H4 (cell line): Measurements from ENCODE around the gene ABCE1. TPM values are rescaled to one million over a fixed set of nuclear protein-coding genes. Genes with fewer than 3 reads are reported as not detected.
"Not testable (repeated sequence)": the region's sequence is repeated elsewhere in the genome, so short reads cannot be mapped to it uniquely, and the experiment has no call there.

Source experiments
- DNase-seq: peaks from one replicate; pipeline ENCODE4 v3.0.0-alpha.2; 2015; ENCODE audit warnings: low spot score
- total RNA-seq: library from RNA; depleted of rRNA; stranded (reverse); fragments of >200 nt; shearing (Covaris generic); gene quantifications from 2 replicates; pipeline ENCODE4 v1.2.3, GENCODE V29; 2014

The ABCE1 gene
- total RNA-seq, 1 experiment from 2014 or later = 165 TPM

DNA sequence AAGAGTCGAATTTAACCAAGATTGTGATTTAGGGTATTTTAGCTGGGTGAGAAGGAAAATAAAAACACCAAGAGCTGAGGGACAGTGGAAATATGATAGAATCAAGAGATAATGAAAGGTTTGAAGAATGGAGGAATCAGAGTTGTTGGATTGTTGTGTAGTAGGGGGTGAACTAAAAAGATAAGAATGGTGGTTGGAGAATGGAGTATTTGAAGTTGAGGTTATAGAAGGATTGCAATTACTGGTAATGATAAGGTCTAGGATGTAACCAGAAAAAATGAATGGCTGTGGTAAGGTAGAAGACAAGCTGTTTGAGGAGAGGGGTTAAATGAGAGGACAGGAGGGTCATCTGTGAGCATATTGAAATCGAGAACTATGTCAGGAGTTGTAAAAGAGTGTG, 4.5 kb downstream of the ABCE1 start:
- no peak for DNase-seq

DNA sequence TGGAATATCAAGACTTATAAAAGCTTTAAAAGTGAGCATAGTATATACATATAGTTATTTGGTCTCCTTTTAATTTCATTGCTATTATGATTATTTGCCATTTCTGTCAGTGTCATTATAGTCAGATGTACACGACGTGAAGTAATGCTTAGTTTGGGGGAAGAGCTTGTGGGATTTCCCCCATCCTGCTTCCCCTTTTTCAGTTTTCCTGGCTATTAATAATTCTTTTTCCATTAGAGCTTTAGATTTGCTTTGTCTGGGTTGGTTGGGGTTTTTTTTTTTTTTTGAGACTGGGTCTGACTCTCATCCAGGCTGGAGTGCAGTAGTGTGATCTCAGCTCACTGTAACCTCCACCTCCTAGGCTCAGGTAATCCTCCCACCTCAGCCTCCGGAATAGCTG, 5.4 kb downstream of the ABCE1 start:
- DNase-seq = no peak

DNA sequence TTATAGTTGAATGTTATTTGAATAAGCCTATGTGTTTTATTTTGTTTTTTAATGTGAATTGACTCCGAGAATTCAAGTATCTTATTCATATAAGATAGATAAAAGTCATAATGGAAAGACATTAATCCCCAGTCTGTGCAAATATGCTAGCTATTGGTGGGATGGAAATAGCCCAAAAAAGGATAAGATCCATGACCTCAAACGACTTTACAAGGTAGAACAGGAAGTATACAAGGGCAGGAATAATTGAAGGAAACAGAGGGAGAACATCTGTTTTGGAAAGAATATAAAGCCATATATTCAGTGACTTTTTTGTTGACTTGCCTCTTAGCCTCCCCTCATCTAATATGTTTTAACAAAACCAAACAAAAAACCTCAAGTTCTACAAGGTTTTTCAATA, 9.0 kb downstream of the ABCE1 start:
- DNase-seq = no peak

DNA sequence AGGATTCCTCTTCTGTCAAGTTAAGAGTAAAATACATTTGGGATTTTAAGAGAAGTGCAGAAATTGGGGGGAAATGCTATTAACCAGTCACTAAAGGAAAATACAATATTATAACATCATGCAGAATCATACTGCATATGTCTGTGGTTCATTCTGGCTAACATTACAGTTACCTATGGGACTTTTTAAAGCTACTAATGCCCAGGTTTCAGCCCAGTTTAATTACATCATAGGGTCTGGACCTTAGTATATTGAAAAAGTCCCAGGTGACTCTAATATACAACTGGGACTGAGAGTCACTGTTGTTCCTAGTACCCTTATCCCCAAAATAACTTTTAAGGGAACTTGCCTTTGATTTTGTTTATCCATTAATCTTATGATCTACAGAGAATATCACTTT, 10.0 kb downstream of the ABCE1 start:
- no peak for DNase-seq

DNA sequence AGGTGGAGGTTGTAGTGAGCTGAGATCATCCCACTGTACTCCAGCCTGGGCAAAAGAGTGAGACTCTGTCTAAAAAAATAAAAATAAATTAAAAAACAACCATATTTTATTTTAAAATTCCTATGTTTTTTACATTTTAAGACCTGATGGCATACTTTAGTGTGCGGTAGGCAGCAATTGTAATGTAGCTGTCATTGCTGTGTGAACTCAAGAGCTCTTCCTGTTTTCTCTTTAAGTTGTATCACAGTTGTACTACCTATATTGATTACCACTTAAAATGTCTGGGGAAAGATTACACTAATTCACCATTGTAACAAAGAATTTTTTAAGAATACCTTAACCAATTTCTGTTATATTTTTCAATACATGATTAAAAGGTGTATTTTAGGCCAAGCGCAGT, 27.3 kb downstream of the ABCE1 start:
- DNase-seq = no peak

DNA sequence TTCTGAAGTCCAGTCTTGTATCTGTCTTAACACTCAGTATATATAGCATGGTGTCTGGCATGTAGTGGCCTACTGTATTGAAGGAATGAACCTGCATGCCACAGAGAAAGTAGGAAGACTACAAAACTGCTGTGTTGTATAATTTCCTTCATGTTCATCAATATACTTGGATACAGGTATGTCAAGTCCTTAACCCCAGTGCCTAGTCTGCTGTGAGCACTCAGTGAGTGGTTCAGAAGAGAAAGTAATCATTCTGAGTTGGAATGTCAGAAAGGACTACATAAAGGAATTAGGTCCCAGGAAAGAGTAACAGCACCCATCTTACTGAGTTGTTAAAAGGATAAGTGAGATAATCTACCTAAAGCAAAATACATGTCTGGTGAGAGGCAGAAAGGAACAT, 32.0 kb downstream of the ABCE1 start:
- no peak for DNase-seq

DNA sequence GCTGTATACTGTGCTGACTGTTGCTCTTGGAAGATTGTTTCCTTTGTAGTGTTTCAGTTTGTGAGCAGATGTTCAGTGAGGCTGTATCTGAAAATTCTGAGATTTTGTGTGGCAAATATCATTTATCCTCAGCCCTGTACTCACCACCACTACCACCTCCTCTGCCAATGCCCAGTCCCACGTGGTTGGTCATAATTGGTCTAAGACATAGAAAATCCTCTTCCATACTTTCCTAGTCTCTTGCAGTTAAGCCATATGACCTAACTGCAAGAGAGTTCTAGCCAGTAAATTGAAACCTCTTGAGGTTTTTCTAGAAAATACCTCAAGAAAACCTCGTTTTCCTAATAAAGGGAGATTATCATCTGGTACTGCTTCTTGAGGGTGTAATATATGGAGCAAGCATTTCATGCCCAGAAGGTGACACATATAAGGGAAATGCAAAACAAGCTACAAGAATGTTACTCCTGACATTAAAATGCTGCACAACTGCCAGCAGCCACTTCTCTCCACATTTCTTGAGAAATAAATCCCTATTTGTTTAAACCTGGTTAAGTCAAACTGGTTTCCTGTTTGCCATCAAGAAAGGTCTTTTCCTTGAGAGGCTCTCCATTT, 32.8 kb downstream of the ABCE1 start:
- peak; percentile 7 for DNase-seq

DNA sequence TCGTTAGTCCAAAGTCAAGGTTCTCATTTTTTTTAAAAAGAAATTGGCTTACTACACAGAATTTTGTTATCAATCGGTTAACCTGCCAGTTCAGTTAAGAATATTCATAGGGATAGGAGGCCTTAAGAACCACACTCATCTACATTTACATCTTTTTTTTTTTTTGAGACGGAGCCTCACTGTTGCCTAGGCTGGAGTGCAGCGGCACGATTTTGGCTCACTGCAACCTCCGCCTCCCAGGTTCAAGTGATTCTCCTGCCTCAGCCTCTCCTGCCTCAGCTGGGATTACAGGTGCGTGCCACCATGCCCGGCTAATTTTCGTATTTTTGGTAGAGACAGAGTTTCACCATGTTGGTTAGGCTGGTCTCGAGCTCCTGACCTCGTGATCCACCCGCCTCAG, 33.7 kb downstream of the ABCE1 start:
- no peak for DNase-seq

DNA sequence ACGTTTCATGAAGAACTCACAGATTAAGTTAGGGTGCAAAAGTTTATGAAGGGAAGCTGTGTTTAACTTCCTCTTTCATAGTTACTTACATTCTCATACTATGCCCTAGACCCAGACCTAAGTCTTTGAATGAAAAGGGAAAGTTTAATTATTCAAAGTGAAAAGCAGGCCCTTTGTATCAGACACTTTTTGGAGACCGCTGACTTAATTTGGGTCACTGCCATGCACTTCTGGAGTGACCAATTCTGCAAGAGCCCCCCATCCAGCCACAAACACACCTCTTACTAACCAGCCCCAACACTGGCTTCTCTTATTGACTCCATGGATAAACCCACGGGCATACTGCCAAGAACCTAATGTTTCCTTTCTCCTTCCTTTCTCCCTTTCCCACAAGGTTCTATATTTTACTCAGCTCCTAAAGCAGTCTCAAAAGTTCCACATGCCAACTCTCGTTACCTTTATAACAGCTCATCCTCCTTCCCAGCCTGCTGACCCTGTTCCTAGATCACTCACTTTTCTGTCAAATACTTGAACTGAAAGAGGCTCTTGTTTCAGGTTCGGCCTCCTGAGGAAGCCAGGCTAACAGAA, 34.5 kb downstream of the ABCE1 start:
- no peak for DNase-seq

DNA sequence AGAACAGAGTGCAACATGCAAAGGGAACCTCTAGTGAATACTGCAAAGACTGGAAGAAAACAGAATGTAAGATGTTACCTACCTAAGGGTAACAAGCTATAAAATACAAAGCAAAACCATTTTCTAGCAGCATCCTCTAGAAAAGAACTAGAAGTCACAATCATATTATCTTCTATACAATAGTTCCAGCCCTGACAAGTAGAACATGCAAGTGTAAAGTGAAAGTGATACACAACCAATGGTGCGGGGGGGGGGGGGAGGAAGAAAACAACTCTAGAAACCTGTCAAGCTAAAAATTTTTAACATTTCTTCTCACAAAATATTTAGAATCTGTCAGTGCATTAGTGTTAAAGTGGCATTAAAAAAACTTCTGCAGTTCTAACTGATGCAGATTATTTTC, 38.1 kb downstream of the ABCE1 start:
- DNase-seq = not testable (repeated sequence)

DNA sequence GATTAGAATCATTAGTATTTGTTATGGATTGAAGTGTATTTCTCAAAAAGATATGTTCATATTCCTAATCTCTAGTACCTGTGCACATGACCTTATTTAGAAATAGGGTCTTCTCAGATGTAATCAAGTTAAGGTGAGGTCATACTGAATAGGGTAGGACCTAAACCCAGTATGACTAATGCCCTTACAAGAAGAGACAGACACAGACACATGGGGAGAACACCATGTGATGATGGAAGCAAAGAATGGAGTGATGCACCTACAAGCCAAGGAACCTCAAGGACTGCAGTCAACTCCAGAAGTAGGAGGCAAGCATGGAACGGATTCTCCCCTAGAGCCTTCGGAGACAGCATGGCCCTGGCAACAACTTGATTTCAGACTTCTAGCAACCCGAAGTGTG, 50.9 kb downstream of the ABCE1 start:
- no peak for DNase-seq

DNA sequence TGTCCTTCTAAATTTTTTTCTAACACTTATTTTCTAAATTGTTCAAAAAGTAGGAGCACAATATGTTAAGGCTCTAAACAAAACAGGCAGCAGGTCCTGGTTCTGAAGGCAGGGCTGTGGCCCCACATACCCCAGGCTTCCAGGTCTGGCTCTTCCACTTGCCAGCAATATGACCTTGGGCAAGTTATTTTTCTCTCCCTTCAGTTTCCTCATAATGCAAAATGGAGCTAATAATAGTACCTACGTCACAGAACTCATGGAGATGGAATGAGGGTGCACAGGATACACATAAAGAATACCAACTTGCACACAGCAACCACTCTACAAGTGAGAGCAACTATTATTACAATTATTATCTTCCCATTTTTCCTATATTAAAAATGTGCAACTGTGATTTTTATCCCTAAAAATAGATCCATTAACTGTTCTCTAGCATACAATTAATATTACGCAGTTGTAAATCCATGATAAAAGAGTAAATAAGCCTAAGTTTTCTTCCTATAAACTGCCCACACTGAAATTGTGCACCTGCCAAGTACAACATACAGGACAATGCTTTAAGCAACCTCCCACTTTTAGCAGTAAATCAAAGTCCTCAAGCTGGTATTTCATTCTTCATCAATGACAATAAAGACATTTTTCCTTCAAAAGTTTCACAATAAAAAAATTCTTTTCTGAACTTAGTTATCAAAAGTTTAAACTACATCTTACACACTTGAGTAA, 55.2 kb downstream of the ABCE1 start:
- DNase-seq = no peak

DNA sequence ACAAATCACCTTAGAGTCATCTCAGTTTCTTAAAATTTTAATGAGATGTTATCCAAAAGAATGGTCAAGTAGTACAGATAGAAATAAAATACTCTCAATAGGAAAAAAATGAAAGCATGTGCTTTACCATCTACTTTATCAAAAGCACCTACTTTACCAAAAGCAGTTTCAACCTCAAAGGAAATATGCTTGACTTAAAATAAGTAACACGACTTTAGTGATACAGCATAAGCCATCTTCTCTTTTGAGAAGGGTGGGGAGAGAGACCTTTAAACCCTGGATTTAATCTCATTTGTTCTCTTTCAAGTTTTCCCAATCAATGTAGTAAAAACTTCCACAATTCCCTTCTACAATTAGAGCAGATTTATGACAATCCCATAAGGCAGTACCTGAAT, 55.8 kb downstream of the ABCE1 start:
- DNase-seq = no peak

DNA sequence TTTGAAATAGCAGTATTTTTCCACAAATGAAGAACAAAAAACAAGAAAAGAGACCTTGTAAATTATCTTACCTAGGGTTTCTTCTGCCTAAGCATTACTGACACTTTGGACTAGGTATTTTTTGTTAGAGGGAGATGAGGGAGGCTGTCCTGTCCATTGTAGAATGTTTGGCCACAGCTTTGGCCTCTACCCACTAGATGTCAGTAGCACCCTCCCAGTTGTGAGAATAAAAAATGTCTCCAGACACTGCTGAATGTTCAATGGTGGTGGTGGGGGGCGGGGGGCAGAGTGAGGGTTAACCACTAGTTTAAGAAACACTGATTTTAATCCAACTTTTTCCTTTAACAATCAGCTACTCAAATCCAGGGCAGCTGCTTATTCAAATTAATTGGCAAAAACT, 56.5 kb downstream of the ABCE1 start:
- DNase-seq = peak; percentile 12

DNA sequence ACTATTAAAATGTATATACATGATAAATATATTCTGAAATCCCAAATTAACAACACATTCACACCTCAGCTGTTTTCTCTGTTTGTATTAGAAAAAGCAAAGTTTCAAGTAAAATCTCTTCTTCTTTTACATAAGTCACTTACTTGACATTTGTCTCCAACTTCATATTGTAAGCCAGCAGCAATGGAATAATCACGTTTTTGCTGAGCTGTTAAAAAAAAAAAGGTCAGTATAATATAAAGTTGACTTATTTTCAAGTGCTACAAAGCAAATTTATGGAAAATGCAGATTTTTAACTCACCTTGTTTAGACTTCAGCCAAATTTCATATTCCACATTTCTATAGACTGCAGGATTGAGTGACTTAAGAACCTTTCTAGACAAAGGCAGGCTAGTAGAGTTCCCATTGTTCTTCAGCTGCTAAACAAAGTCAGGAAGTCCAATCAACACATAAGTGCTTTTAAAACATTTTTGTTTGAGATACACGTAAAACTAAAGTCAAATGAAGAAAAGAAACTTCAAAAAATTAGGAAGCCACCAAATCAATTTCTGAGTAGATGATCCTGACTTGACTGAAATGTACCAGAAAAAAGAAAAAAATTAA, 57.3 kb downstream of the ABCE1 start:
- DNase-seq = no peak

DNA sequence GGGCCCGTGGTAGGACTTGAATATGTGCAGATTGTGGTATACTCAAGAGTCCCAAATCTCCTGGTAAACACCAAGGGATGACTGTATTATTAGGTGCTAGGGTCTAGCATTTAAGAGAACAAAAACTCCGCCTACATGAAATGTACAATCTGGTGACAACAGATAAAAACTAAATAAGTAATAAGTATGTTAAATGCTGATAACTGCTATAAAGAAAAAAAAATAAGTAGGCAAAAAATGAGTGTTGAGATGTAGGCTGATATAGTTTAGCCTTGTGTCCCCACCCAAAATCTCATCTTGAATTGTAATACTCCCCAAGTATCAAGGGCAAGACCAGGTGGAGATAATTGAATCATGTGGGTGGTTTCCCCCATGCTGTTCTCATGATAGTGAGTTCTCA, 58.9 kb downstream of the ABCE1 start:
- DNase-seq = no peak

DNA sequence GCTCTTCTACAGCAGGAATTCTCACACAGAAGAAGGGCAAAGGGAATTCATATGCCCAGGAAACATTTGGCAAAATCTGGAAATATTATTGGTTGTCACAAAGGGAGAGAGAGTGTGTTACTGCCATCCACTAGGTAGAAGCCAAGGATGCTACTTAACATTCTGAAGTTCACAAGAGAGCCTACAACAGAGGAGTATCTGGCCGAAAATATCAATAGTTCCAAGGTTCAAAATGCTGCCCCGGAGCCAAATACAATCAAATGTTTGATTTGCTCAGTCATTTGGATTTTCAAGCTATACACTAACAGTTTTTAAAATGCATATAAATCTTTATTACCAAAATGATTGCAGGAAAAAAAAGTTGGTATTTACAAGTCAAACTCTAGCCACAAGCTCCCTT, 63.4 kb downstream of the ABCE1 start:
- DNase-seq = no peak

DNA sequence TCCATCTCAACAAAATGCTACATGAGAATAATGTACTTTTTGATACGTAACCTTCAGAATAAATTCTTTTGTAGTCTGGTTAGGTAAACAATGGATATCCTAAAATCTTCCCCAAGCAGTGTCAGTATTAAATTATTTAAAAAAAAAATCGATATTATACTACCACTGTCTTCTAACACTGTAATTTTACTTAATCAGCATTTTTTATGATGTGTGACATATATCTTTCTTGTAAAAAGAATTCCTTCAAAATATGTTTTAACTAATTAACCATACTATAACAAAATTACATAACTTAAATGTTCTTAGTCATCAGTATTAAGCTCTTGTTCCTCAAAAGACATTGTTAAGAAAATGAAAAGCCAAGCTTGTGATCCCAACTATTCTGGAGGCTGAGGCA, 69.8 kb downstream of the ABCE1 start:
- DNase-seq = no peak

DNA sequence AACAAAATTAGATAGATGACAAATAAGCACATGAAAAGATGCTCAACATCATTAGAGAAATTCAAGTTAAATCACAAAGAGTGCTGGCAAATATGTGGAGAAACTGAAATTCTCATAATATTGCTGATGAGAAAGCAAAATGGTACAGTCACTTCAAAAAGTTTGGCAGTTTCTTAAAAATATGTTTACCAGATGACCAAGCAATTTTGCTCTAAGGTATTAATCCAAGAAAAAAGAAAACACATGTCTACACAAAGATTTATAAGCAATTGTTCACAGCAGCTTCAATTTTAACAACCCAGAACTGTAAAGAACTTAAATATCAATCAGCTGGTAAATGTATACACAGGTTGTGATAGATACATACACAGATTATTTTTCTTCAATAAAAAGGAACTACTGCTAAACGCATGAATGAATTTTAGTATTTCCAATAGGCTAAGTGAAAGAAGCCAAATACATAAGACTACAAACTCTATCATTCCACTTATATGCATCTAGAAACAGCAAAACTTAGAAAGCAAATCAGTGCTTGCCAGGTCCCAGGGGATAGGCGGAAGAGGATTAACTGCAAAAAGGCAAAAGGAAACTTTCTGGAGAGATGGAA, 70.6 kb downstream of the ABCE1 start:
- no peak for DNase-seq

DNA sequence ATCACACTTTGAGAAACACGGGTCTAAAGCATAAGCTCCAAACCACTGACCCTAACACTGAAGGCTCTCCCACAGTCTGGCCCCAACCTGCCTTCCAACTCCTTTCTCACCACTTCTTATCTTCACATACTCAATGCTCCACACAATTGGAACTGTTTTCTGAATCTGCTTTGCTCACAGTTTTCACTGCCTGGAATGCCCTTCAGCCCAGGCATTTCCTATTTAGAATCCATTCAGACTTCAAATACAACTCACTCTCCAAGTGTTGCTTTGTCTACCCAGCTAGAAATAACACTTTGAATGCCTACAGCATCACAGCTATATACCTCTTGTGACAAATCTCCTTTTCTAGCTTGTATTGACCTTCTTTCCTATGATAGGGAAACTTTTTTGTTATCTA, 72.1 kb downstream of the ABCE1 start:
- DNase-seq = no peak

DNA sequence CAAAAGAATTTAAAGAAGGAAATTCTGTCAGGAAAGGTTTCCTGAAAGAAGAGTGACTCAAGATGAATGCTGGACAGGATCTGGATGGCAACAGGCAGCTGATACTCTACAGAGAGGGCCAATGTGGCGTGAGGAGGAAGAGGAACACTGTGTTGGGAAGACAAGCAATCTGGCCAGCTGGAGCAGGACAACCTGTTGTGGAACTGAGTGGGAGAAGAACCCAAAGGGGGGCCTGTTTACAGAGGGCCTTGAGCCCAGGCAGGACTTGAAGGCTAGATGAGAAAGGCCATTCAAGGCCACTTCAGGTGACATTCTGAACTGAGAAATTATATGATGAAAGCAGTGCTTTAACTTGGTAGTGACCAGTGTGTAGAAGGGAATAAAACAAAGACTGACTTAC, 73.8 kb downstream of the ABCE1 start:
- DNase-seq = no peak

DNA sequence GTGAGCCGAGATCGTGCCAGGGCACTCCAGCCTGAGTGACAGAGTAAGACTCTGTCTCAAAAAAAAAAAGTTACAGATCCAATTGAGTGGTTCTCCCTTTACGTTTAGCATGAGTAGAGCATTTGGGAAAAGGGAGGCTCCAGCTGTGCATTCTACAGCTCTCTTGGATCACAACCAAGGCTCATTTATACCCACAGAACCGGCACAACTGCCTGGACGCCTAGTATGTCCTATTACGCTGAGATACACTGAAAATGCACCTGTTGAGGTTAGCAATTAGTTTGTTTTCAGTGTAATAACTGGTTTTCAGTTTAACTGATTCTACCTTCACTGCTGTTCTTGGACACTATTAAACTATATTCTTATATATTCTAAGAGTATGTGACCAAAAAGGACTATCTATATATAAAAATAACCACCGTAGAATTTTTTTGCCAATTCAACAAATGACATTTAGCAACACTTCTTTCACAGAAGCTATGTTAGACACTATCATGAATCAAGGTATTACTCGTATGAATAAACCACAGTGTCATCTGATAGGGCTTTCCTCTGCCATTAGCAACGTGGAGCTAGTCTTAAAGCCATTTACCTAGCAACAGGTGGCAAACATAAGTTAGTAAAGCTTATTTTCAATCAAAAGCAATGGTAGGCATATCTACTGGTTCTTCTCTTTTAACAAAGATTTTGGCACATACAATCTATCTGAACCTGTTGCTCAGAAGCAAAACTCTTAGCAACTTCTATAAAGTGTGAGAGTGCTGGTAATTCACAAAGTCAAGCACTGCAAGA, 78.7 kb downstream of the ABCE1 start:
- no peak for DNase-seq
